ENCODE data around the gene KRT33A.
"Not testable (repeated sequence)": the region's sequence is repeated elsewhere in the genome, so short reads cannot be mapped to it uniquely, and the experiment has no call there.

The KRT33A gene

GRCh38 chr17:41382394-41382793 is 31.8 kb upstream of the KRT33A start:
- peak; percentile 76 for DNase-seq (ENCODE audit: low read depth)
- TF ChIP-seq, protein P1, sequence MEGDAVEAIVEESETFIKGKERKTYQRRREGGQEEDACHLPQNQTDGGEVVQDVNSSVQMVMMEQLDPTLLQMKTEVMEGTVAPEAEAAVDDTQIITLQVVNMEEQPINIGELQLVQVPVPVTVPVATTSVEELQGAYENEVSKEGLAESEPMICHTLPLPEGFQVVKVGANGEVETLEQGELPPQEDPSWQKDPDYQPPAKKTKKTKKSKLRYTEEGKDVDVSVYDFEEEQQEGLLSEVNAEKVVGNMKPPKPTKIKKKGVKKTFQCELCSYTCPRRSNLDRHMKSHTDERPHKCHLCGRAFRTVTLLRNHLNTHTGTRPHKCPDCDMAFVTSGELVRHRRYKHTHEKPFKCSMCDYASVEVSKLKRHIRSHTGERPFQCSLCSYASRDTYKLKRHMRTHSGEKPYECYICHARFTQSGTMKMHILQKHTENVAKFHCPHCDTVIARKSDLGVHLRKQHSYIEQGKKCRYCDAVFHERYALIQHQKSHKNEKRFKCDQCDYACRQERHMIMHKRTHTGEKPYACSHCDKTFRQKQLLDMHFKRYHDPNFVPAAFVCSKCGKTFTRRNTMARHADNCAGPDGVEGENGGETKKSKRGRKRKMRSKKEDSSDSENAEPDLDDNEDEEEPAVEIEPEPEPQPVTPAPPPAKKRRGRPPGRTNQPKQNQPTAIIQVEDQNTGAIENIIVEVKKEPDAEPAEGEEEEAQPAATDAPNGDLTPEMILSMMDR (IDR thresholded peaks at IDR 0.05; ENCODE audit: control insufficient read depth, insufficient read depth, low read depth, low read length, missing control alignments): no peak
- H3K4me3 ChIP-seq (ENCODE audit: control insufficient read depth, low read depth, low read length): no peak overlapping the region

- not testable (repeated sequence) for H3K4me3 ChIP-seq (ENCODE audit: control insufficient read depth, low read depth, low read length); DNase-seq (ENCODE audit: low read depth)
Observed at GRCh38 chr17:41381943-41382342, 31.3 kb upstream of the KRT33A start, which contains the start of gene KRT34. Gene KRT34, minus strand, starts transcription at chr17:41382306. Its CDS starts 60 bp downstream, at chr17:41382246.

DNA sequence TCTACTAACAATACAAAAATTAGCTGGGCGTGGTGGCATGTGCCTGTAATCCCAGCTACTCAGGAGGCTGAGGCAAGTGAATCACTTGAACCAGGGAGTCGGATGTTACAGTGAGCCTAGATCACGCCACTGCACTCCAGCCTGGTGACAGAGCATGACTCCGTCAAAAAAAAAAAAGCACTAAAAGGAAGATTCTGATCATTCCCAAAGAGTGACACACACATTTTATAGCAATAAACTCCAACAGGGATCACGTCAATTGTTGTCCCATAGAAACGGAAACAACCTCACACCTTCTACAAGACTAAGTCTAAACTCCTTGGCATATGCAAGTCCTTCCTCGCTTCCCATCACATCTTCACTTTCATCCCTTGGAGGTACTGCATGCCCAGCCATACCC is 29.5 kb upstream of the KRT33A start:
- peak; percentile 85 for DNase-seq (ENCODE audit: low read depth)
- H3K4me3 ChIP-seq (ENCODE audit: control insufficient read depth, low read depth, low read length): not testable (repeated sequence)

DNA sequence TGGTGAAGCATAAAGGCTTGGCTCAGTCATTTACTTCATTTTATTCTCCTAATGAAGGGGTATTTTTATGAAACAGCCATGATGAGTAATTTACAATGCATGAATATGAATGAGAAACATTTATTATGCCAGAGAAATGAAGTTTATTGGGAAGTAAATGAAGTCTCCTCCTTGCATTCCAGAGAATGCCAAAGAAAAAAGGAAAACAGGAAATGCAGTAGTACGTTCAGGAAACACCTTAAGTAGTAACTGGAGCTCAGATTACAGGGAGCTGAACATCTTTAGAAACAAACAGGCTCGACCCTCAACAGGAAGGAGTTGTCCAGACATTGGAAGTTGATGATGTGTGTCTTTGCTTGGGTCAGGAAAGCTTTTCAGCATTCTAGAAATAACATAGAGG is 26.9 kb upstream of the KRT33A start:
- TF ChIP-seq, protein P1 (IDR thresholded peaks at IDR 0.05; ENCODE audit: control insufficient read depth, insufficient read depth, low read depth, low read length, missing control alignments): no peak
- DNase-seq (ENCODE audit: low read depth): no peak

GRCh38 chr17:41369713-41370112 is 19.1 kb upstream of the KRT33A start, which contains the start of gene KRT33B:
Gene KRT33B, minus strand, starts transcription at chr17:41369813. Its CDS starts 63 bp downstream, at chr17:41369750.
- TF ChIP-seq, protein P1 (IDR thresholded peaks at IDR 0.05; ENCODE audit: control insufficient read depth, insufficient read depth, low read depth, low read length, missing control alignments): no peak
- no peak within 1 kb of the TSS for H3K4me3 ChIP-seq (ENCODE audit: control insufficient read depth, low read depth, low read length)
- no peak for DNase-seq (ENCODE audit: low read depth)

More for the DNA sequence above, 26.9 kb upstream of the KRT33A start:
- no peak overlapping the region for H3K4me3 ChIP-seq (ENCODE audit: control insufficient read depth, low read depth, low read length)

DNA sequence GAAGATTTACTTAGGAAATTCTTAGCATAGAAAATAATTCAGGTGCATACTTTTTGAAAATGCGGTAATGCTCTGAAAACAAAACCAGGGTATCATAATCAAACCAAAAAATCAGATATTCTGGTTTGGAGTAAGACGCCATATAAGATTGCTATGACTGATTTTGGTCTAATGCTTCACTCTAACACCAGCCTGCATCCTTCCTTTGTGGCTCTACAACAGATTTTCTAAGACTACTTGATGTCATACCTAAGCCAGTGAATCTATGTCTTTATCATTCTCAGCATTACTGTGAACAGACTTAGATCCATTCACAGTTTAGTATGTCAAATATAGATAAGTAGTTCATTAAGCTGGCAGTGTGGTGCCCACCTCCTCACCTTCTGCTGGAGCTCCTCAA is 18.4 kb upstream of the KRT33A start:
- no peak for DNase-seq (ENCODE audit: low read depth)
- no peak overlapping the region for H3K4me3 ChIP-seq (ENCODE audit: control insufficient read depth, low read depth, low read length)
- TF ChIP-seq, protein P1 (IDR thresholded peaks at IDR 0.05; ENCODE audit: control insufficient read depth, insufficient read depth, low read depth, low read length, missing control alignments): no peak

DNA sequence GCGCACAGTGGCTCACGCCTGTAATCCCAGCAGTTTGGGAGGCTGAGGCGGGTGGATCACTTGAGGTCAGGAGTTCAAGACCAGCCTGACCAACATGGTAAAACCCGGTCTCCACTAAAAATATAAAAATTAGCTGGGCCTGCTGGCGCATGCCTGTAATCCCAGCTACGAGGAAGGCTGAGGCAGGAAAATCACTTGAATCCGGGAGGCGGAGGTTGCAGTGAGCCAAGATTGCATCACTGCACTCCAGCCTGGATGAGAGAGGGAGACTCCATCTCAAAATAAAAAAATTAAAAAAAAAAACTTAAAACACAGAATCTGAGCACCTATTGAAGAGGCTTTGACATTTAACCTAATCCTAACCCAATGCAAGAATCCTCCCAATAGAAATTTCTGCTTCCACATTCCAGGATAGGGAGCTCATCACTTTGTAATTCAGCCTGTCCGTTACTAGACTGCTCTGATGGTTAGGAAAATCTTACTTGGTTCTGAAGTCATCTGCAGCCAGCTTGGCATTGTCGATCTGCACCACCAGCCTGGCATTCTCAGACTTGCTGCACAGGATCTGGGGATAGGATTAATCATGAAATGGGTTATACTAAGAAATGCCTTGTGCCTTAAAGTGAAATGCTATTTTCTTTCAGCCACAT is 16.9 kb upstream of the KRT33A start:
- no peak overlapping the region for H3K4me3 ChIP-seq (ENCODE audit: control insufficient read depth, low read depth, low read length)
- DNase-seq (ENCODE audit: low read depth): peak; percentile 79
- TF ChIP-seq, protein P1 (IDR thresholded peaks at IDR 0.05; ENCODE audit: control insufficient read depth, insufficient read depth, low read depth, low read length, missing control alignments): no peak

- TF ChIP-seq, protein P1 (IDR thresholded peaks at IDR 0.05; ENCODE audit: control insufficient read depth, insufficient read depth, low read depth, low read length, missing control alignments): no peak
- DNase-seq (ENCODE audit: low read depth): no peak
Observed at GRCh38 chr17:41366070-41366469, 15.4 kb upstream of the KRT33A start.

More at GRCh38 chr17:41366070-41366469, 15.4 kb upstream of the KRT33A start:
- no peak overlapping the region for H3K4me3 ChIP-seq (ENCODE audit: control insufficient read depth, low read depth, low read length)
